ENCODE data around the gene KCNH2.

KCNH2 gene

DNA sequence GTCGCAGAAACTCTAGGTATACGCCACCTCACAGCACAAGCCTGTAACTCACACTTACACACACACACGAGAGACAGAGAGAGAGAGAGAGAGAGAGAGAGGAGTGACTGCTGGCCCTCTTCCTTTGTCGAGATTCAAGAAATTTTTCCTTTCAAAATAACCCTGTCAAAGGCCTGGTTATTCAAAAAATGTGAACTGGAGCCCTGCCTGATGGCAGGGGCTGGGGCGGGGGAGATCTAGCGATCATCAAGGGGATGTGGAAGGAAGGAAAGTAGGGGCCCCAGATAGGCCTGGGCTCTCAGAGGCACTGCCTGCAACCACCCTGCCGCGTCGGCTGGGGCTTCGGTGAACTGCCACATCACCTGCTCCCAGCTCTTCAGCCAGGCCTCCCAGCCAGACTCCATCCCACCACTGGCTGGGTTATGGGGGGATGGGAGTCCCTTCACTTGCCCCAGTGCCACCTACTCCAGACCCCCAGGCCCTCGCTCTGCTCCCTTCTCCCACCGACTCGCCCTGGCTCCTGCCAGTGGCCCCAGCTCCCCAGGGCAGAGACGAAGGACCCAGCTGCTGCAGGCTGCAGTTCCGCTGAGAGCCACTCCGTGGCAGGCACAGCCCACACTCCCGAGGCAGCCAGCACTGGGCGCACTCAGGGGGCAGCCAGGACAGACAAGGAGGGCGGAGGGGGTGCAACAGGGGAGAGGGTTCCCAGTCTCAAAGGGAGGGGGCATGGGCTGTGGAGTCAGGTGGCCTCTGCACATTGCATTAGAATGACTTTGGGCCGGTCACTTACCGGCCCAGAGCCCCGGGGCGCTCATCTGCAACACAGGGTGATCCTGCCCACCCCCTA is 15.3 kb downstream of the KCNH2 start:
- Histone ChIP-seq H3K4me3 (ENCODE audit: insufficient read depth, low read length, poor library complexity, severe bottlenecking) (no peak overlapping the region), H3K9me3 (ENCODE audit: insufficient read depth, low read length) (no peaks in the 10 kb centered on the region), H3F3A (ENCODE audit: insufficient read depth) (no peaks in the 10 kb centered on the region), H3K27ac (ENCODE audit: low read depth, low read length) (no peak overlapping the region), H3K4me2 (ENCODE audit: low read depth, low read length, poor library complexity, severe bottlenecking) (no peak overlapping the region), H2AFZ (ENCODE audit: low read depth, low read length, severe bottlenecking) (no peak overlapping the region), H3K27me3 (ENCODE audit: low read length) (no peaks in the 10 kb centered on the region), H3K9ac (ENCODE audit: low read length) (no peak overlapping the region), H3K36me3 (ENCODE audit: low read length) (no peaks in the 10 kb centered on the region), H4K20me1 (ENCODE audit: low read depth, low read length) (no peaks in the 10 kb centered on the region), H3K79me2 (ENCODE audit: insufficient read depth, low read length) (no peaks in the 10 kb centered on the region), H3K9me2 (replicated peaks; ENCODE audit: insufficient read depth, low read length) (no peaks in the 10 kb centered on the region)
- TF ChIP-seq, protein P1, sequence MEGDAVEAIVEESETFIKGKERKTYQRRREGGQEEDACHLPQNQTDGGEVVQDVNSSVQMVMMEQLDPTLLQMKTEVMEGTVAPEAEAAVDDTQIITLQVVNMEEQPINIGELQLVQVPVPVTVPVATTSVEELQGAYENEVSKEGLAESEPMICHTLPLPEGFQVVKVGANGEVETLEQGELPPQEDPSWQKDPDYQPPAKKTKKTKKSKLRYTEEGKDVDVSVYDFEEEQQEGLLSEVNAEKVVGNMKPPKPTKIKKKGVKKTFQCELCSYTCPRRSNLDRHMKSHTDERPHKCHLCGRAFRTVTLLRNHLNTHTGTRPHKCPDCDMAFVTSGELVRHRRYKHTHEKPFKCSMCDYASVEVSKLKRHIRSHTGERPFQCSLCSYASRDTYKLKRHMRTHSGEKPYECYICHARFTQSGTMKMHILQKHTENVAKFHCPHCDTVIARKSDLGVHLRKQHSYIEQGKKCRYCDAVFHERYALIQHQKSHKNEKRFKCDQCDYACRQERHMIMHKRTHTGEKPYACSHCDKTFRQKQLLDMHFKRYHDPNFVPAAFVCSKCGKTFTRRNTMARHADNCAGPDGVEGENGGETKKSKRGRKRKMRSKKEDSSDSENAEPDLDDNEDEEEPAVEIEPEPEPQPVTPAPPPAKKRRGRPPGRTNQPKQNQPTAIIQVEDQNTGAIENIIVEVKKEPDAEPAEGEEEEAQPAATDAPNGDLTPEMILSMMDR (IDR thresholded peaks at IDR 0.05; ENCODE audit: insufficient read depth, low read length, poor library complexity, severe bottlenecking): peak; percentile 50
- no peak for TF ChIP-seq EZH2phosphoT487 (conservative IDR thresholded peaks at IDR 0.05; ENCODE audit: low read length)

DNA sequence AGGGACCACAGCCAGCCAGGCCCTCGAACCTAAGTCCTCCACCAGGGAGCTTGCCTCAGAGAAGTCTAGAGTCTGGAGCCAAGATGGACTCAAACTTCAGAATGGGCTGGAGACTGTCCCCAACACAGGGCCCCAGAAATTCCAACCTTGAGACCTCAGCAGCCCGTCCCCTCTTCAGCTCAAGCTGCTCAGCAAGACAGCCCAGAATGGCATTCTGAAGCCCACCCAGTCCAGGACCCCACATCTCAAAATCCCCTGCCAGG is 15.9 kb downstream of the KCNH2 start:
- Histone ChIP-seq H3K9me3 (ENCODE audit: insufficient read depth, low read length) (no peaks in the 10 kb centered on the region), H3K36me3 (ENCODE audit: low read length) (no peaks in the 10 kb centered on the region), H3F3A (ENCODE audit: insufficient read depth) (no peaks in the 10 kb centered on the region), H3K9me2 (replicated peaks; ENCODE audit: insufficient read depth, low read length) (no peaks in the 10 kb centered on the region), H3K27me3 (ENCODE audit: low read length) (no peaks in the 10 kb centered on the region), H3K9ac (ENCODE audit: low read length) (no peak overlapping the region), H2AFZ (ENCODE audit: low read depth, low read length, severe bottlenecking) (no peak overlapping the region), H4K20me1 (ENCODE audit: low read depth, low read length) (no peaks in the 10 kb centered on the region), H3K79me2 (ENCODE audit: insufficient read depth, low read length) (no peaks in the 10 kb centered on the region), H3K4me3 (ENCODE audit: insufficient read depth, low read length, poor library complexity, severe bottlenecking) (no peak overlapping the region), H3K27ac (ENCODE audit: low read depth, low read length) (no peak overlapping the region), H3K4me2 (ENCODE audit: low read depth, low read length, poor library complexity, severe bottlenecking) (no peak overlapping the region)
- no peak for TF ChIP-seq EZH2phosphoT487 (conservative IDR thresholded peaks at IDR 0.05; ENCODE audit: low read length)
- TF ChIP-seq, protein P1 (IDR thresholded peaks at IDR 0.05; ENCODE audit: insufficient read depth, low read length, poor library complexity, severe bottlenecking): no peak

DNA sequence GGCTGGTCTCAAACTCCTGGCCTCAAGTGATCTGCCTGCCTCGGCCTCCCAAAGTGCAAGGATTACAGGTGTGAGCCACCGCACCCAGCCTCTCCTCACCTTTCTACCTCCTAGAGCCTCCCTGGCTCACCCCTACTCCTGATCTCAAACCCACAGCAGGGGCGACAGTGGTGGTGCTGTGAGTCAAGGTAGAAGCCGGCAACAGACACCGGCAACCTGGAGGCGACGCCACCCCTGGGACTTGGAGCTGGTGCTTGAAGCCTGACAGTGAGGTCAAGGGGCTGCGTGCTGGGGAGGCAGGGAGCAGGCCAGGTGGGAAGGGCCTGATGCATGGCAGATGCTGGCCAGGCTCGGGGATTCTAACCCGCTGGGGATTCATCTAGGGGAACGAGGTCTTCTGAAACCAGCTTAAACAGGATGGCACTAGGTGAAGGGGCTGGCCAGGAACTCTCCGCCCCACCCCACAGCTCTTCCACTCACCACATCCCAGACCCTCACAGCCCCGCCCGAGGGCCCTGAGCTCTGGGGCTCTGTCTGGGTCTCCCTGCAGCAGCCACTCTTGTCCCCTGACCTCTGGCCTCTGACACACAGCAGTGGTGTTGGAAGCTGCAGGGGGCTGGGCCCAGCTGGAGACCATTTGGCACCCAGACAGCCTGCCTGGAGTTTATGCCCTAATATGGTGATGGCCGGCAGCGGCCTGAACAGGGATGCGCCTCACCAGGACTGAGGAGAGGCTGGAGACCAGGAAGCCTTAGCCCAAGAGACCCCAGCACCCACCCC is 16.4 kb downstream of the KCNH2 start:
- TF ChIP-seq EZH2phosphoT487 (conservative IDR thresholded peaks at IDR 0.05; ENCODE audit: low read length): no peak
- TF ChIP-seq, protein P1 (IDR thresholded peaks at IDR 0.05; ENCODE audit: insufficient read depth, low read length, poor library complexity, severe bottlenecking): no peak
- H3K36me3 ChIP-seq (ENCODE audit: low read length): no peaks in the 10 kb centered on the region
- no peak overlapping the region for H2AFZ ChIP-seq (ENCODE audit: low read depth, low read length, severe bottlenecking)
- H3K79me2 ChIP-seq (ENCODE audit: insufficient read depth, low read length): no peaks in the 10 kb centered on the region
- H3K4me3 ChIP-seq (ENCODE audit: insufficient read depth, low read length, poor library complexity, severe bottlenecking): no peak overlapping the region
- no peaks in the 10 kb centered on the region for H3K27me3 ChIP-seq (ENCODE audit: low read length)
- H3K9ac ChIP-seq (ENCODE audit: low read length): no peak overlapping the region
- H4K20me1 ChIP-seq (ENCODE audit: low read depth, low read length): no peaks in the 10 kb centered on the region
- H3K27ac ChIP-seq (ENCODE audit: low read depth, low read length): no peak overlapping the region
- no peaks in the 10 kb centered on the region for H3K9me3 ChIP-seq (ENCODE audit: insufficient read depth, low read length)
- H3K9me2 ChIP-seq (replicated peaks; ENCODE audit: insufficient read depth, low read length): no peaks in the 10 kb centered on the region
- H3K4me2 ChIP-seq (ENCODE audit: low read depth, low read length, poor library complexity, severe bottlenecking): no peak overlapping the region
- H3F3A ChIP-seq (ENCODE audit: insufficient read depth): no peaks in the 10 kb centered on the region

Measured in SU-DHL-6 (cell line).